Measurements from ENCODE around the gene FGF9. TPM values are rescaled to one million over a fixed set of nuclear protein-coding genes. Genes with fewer than 3 reads are reported as not detected.

Gene FGF9
- total and polyA plus RNA-seq, 2 of the 8 experiments (the other 6 are each of a cell fraction or from before 2014, with no cell fraction given) = 0.02 TPM; not detected in 1

- no peak overlapping the region for H3K23ac ChIP-seq (ENCODE audit: insufficient read length)
- peak in 1 of 2 experiments; percentile 68 for DNase-seq (ENCODE audit: low read depth in 1 of 2, low spot score in 2 of 2)
- no peak overlapping the region for H2BK20ac ChIP-seq (ENCODE audit: low read length)
- H3K23me2 ChIP-seq (ENCODE audit: low read depth, low read length) = peaks cover 17% of the 10 kb centered on the region; the same call in 1 of the 2 replicates
- H2BK12ac ChIP-seq (ENCODE audit: low read depth, low read length) = no peak overlapping the region
- H3K56ac ChIP-seq (replicated peaks; ENCODE audit: insufficient read length, low read depth, low read length) = no peak overlapping the region
- no peak overlapping the region for H2BK15ac ChIP-seq (ENCODE audit: low read length)
- no peak overlapping the region for H2AFZ ChIP-seq (ENCODE audit: low read length)
- no peak overlapping the region for H4K8ac ChIP-seq (ENCODE audit: extremely low read depth, insufficient read depth, low read length)
- ChIA-PET CTCF (ENCODE audit: partially characterized antibody) (interaction anchor here (1.0 to 5.7 kb wide), 11 partner anchors 10 to 1061 kb away, joined by 3 to 41 read pairs (median 4); no protein-coding TSS in a partner anchor), POLR2A (ENCODE audit: partially characterized antibody) (interaction anchor here (0.8 to 1.7 kb wide), 2 partner anchors 13 to 72 kb away, joined by 3 to 4 read pairs; partner anchors contain the start of gene MICU2)
- H3K4ac ChIP-seq (replicated peaks; ENCODE audit: insufficient read length, low read depth, low read length) = no peak overlapping the region
- no peak overlapping the region for H2AK5ac ChIP-seq (ENCODE audit: low read depth, low read length)
- no peak overlapping the region for H2BK5ac ChIP-seq (ENCODE audit: low read depth, low read length)
- WGBS, 2 experiments (ENCODE audit: extremely low coverage in 1 of 2, insufficient coverage in 1 of 2, insufficient read length in 1 of 2, insufficient replicate concordance in 2 of 2, low coverage in 1 of 2, low lambda C conversion rate in 2 of 2, missing lambda C conversion rate in 1 of 2) = 3% methylated on average over 38 of the region's 62 CpGs; no CpG with 5 or more reads in 1 of the 2 experiments
- H3K9ac ChIP-seq (replicated peaks in 1 of 4; ENCODE audit: extremely low read depth in 1 of 4, low read depth in 3 of 4, low read length in 3 of 4) = no peak overlapping the region
- H3K14ac ChIP-seq (ENCODE audit: insufficient read length) = no peak overlapping the region
- peak overlapping the region; percentile 47 to 82 (median 54) for H3K4me3 ChIP-seq (ENCODE audit: extremely low read depth in 1 of 4, insufficient read depth in 2 of 4, low read depth in 3 of 4, low read length in 4 of 4)
- no peak overlapping the region for H4K5ac ChIP-seq (ENCODE audit: insufficient read length, low read depth, low read length)
- H4K20me1 ChIP-seq (replicated peaks in 1 of 2; ENCODE audit: control insufficient read depth in 1 of 2, insufficient read depth in 2 of 2, low read length in 2 of 2) = peaks cover 6 to 12% of the 10 kb centered on the region in 2 experiments
- peak overlapping the region; percentile 90 to 94 for H3K4me2 ChIP-seq (ENCODE audit: insufficient read depth in 1 of 2, low read depth in 2 of 2, low read length in 2 of 2)
- peaks cover 3 to 13% (median 6%) of the 10 kb centered on the region in 4 experiments for H3K4me1 ChIP-seq (replicated peaks in 1 of 4; ENCODE audit: control insufficient read depth in 3 of 4, insufficient read depth in 4 of 4, low read length in 3 of 4)
- no peaks in the 10 kb centered on the region for H3K79me2 ChIP-seq (ENCODE audit: control insufficient read depth in 1 of 2, insufficient read depth in 2 of 2, low read length in 2 of 2)
- H3K79me1 ChIP-seq (ENCODE audit: low read depth, low read length) = no peaks in the 10 kb centered on the region
- no peak overlapping the region for H2BK120ac ChIP-seq (replicated peaks; ENCODE audit: low read depth, low read length)
- no peak overlapping the region for H3K27ac ChIP-seq (ENCODE audit: low read depth, low read length)
- peaks cover 29 to 66% (median 61%) of the 10 kb centered on the region in 4 experiments for H3K27me3 ChIP-seq (replicated peaks in 1 of 4; ENCODE audit: control insufficient read depth in 3 of 4, extremely low read depth in 1 of 4, insufficient read depth in 3 of 4, low read length in 3 of 4)
- no peaks in the 10 kb centered on the region for H3K36me3 ChIP-seq (ENCODE audit: control insufficient read depth in 2 of 4, insufficient read depth in 4 of 4, low read length in 3 of 4)
- FAIRE-seq = no peak
- no peak overlapping the region for H3K18ac ChIP-seq (ENCODE audit: extremely low read depth, low read length)
- H4K91ac ChIP-seq (replicated peaks; ENCODE audit: insufficient read length, low read length) = no peak overlapping the region
- H3K9me3 ChIP-seq (ENCODE audit: insufficient read depth in 2 of 2, low read depth in 1 of 2, low read length in 1 of 2) = no peaks in the 10 kb centered on the region
- TF ChIP-seq FOSL1 (IDR thresholded peaks at IDR 0.05; ENCODE audit: insufficient read depth, low read depth, low read length) (peak; percentile 91), TEAD4 (IDR thresholded peaks at IDR 0.05; ENCODE audit: low read depth, low read length) (0 out of 2 replicates have a peak, but pooled peaks have one; percentile 23), EZH2 (IDR thresholded peaks at IDR 0.05; ENCODE audit: low read depth, low read length, severe bottlenecking) (peak; percentile 60), RNF2 (IDR thresholded peaks at IDR 0.05; ENCODE audit: borderline replicate concordance, low read depth, low read length, missing control alignments, poor library complexity, severe bottlenecking) (no peak), RAD21 (IDR thresholded peaks at IDR 0.05 in 1 of 2, conservative IDR thresholded peaks at IDR 0.05 in 1 of 2; ENCODE audit: low read depth in 2 of 2, low read length in 2 of 2) (0 out of 4 replicates have a peak, but pooled peaks of 1 of the 2 experiments have one; percentile 1), ASH2L (IDR thresholded peaks at IDR 0.05; ENCODE audit: low read length) (peak; percentile 69), CTBP2 (IDR thresholded peaks at IDR 0.05; ENCODE audit: borderline replicate concordance, insufficient read depth, insufficient read length, low read length) (peak; percentile 52), SIRT6 (IDR thresholded peaks at IDR 0.05; ENCODE audit: low read length) (no peak), KDM1A (IDR thresholded peaks at IDR 0.05; ENCODE audit: borderline replicate concordance, low read length) (peak; percentile 4; the same call in 1 of the 2 replicates), SUZ12 (IDR thresholded peaks at IDR 0.05; ENCODE audit: low read length) (peak; percentile 58; the same call in 1 of the 2 replicates)
Measured at GRCh38 chr13:21675095-21675991, 4.5 kb downstream of the FGF9 start.

Measured in H1 (cell line).